HG03565 (cell line): ENCODE measurements around the gene ART5.
"Not testable (repeated sequence)": the region's sequence is repeated elsewhere in the genome, so short reads cannot be mapped to it uniquely, and the experiment has no call there.

Experiments
- ATAC-seq: cut with Tn5 transposase; IDR thresholded peaks from one replicate; pipeline ENCODE4 v1.9.1; 2021; ENCODE audit warnings: mild to moderate bottlenecking, moderate library complexity; ENCODE audit not compliant: unreplicated experiment

The ART5 gene

GRCh38 chr11:3658252-3658651, 16.5 kb upstream of the ART5 start:
- no peak for ATAC-seq

GRCh38 chr11:3657331-3657730, 15.5 kb upstream of the ART5 start:
- not testable (repeated sequence) for ATAC-seq

GRCh38 chr11:3655547-3655946, 13.8 kb upstream of the ART5 start:
- ATAC-seq = no peak

- ATAC-seq = not testable (repeated sequence)
Observed at GRCh38 chr11:3652514-3652913, 10.7 kb upstream of the ART5 start.

- not testable (repeated sequence) for ATAC-seq
Observed at GRCh38 chr11:3649374-3649773, 7.6 kb upstream of the ART5 start.

- ATAC-seq = not testable (repeated sequence)
Observed at GRCh38 chr11:3648843-3649242, 7.1 kb upstream of the ART5 start.

GRCh38 chr11:3645552-3645951, 3.8 kb upstream of the ART5 start:
- ATAC-seq = no peak

GRCh38 chr11:3644817-3645235, 3.0 kb upstream of the ART5 start, which contains the start of gene ART1:
ART1 (plus strand) TSS chr11:3645128; CDS start chr11:3659214, 14,086 bp downstream.
- ATAC-seq = no peak

- not testable (repeated sequence) for ATAC-seq
Observed at GRCh38 chr11:3643102-3643546, 1.3 kb upstream of the ART5 start.

- no peak for ATAC-seq
Observed at GRCh38 chr11:3642071-3642951, 519 bp upstream of the ART5 start.

GRCh38 chr11:3641191-3641590, 601 bp downstream of the ART5 start:
- no peak for ATAC-seq

- ATAC-seq = no peak
Observed at GRCh38 chr11:3639841-3640240, 2.0 kb downstream of the ART5 start.

GRCh38 chr11:3638513-3638912, 3.3 kb downstream of the ART5 start:
- no peak for ATAC-seq

GRCh38 chr11:3637201-3637600, 4.6 kb downstream of the ART5 start:
- ATAC-seq = no peak

GRCh38 chr11:3635641-3636375, 6.0 kb downstream of the ART5 start:
- ATAC-seq = no peak

- ATAC-seq = no peak
Observed at GRCh38 chr11:3632070-3632660, 9.6 kb downstream of the ART5 start.

GRCh38 chr11:3631331-3631730, 10.5 kb downstream of the ART5 start:
- ATAC-seq = no peak

GRCh38 chr11:3627291-3627690, 14.5 kb downstream of the ART5 start:
- ATAC-seq = no peak

GRCh38 chr11:3626250-3626960, 15.4 kb downstream of the ART5 start:
- no peak for ATAC-seq

GRCh38 chr11:3623767-3624458, 17.9 kb downstream of the ART5 start:
- no peak for ATAC-seq
